Body of pancreas (tissue), 4 donors: ENCODE results near the gene USP32. TPM values are rescaled to one million over a fixed set of nuclear protein-coding genes. Genes with fewer than 3 reads are reported as not detected.
"Not testable (repeated sequence)": the region's sequence is repeated elsewhere in the genome, so short reads cannot be mapped to it uniquely, and the experiment has no call there.

Source experiments
- ATAC-seq: fragments of 150-250 bp; one replicate; pipeline ENCODE4 v1.9.1; 2016
- DNase-seq, 4 donors: peaks; one replicate each; pipeline ENCODE4 v3.0.0-alpha.2; 2019
- H3K27ac ChIP-seq, 4 donors: fragments of 200-600 bp; sonication (generic); 1 replicate in 3 of 4; 2 replicates in 1 of 4; pipeline versions ENCODE4 v1.5.1 to v1.6.1; 2016 to 2019; ENCODE audit warnings: mild to moderate bottlenecking in 1 of 4, mixed read lengths in 1 of 4, moderate library complexity in 1 of 4
- H3K27me3 ChIP-seq, 2 donors: fragments of 200-600 bp; sonication (generic); one replicate each; pipeline ENCODE4 v1.6.0; 2016; ENCODE audit warnings: mild to moderate bottlenecking in 1 of 2
- H3K36me3 ChIP-seq, 2 donors: fragments of 200-600 bp; sonication (generic); replicated peaks in 1 of 2; 2 replicates each; pipeline ENCODE4 v1.5.1; 2016; ENCODE audit warnings: low read depth in 2 of 2; ENCODE audit not compliant: insufficient read depth in 1 of 2
- H3K4me1 ChIP-seq: fragments of 200-600 bp; sonication (generic); one replicate; pipeline ENCODE4 v1.6.0; 2016
- H3K4me3 ChIP-seq, 2 donors: fragments of 200-600 bp; sonication (generic); 1 replicate in 1 of 2; 2 replicates in 1 of 2; pipeline ENCODE4 v1.5.1; 2016 to 2019
- H3K9me3 ChIP-seq, 3 donors: fragments of 200-600 bp; sonication (generic); 1 replicate in 2 of 3; 2 replicates in 1 of 3; pipeline ENCODE4 v1.5.1; 2016
- CTCF ChIP-seq, 7 experiments: fragments of 450-650 bp in 4 of 7; fragments of 200-600 bp in 3 of 7; sonication (generic) in 3 of 7; IDR thresholded peaks; one replicate each; pipeline ENCODE4 v1.5.1; 2016 to 2019; ENCODE audit warnings: antibody characterized with exemption in 7 of 7
- POLR2A ChIP-seq, 3 donors: fragments of 450-650 bp; IDR thresholded peaks; one replicate each; pipeline ENCODE4 v1.6.1; 2016; ENCODE audit warnings: antibody characterized with exemption in 3 of 3, mild to moderate bottlenecking in 2 of 3
- WGBS, 2 donors: methylation state at CpG; one replicate each; pipeline ENCODE4 v1.1.5; 2017; 5-methylcytosine and 5-hydroxymethylcytosine counted together
- intact Hi-C: fragments of 100-400 bp; cut with DNase I; formaldehyde crosslinking; loops from one replicate; pipeline ENCODE4 v1.15.1; 2023
- total RNA-seq, 2 donors: library from RNA; depleted of rRNA; stranded (reverse); fragments of >200 nt; gene quantifications; one replicate each; pipeline ENCODE4 v1.1.0, GENCODE V29; 2016

Gene USP32
- total RNA-seq, 2 donors from 2014 or later = 15.8 to 19.7 TPM

- DNase-seq, H3K9me3 ChIP-seq, H3K27ac ChIP-seq, ATAC-seq, H3K36me3 ChIP-seq, H3K4me3 ChIP-seq, H3K4me1 ChIP-seq, H3K27me3 ChIP-seq, intact Hi-C loops: not testable (repeated sequence)
- WGBS, 2 donors = 89 to 91% methylated on average over 5 of the region's 5 CpGs
Observed at GRCh38 chr17:60176763-60177162, 215.2 kb downstream of the USP32 start.

GRCh38 chr17:60174767-60175166 is 217.2 kb downstream of the USP32 start:
- H3K27ac ChIP-seq, H3K4me1 ChIP-seq, H3K4me3 ChIP-seq, H3K36me3 ChIP-seq, H3K9me3 ChIP-seq, intact Hi-C loops, H3K27me3 ChIP-seq: not testable (repeated sequence)
- peak in 6 of 7 experiments; percentile 19 to 57 (median 39) for TF ChIP-seq CTCF (IDR thresholded peaks at IDR 0.05)
- 92 to 96% methylated on average over 6 of the region's 6 CpGs for WGBS, 2 donors
- DNase-seq (peak in 2 of 4 donors; percentile 38 to 46), ATAC-seq (peak; percentile 68)

- intact Hi-C loops = no loop called here
- H3K27ac ChIP-seq = no peak overlapping the region
- no peak overlapping the region for H3K4me3 ChIP-seq
- peaks cover 11% of the 10 kb centered on the region for H3K4me1 ChIP-seq
- no peak for DNase-seq
- no peaks in the 10 kb centered on the region for H3K27me3 ChIP-seq
- H3K36me3 ChIP-seq = peaks cover 0 to 4% of the 10 kb centered on the region in 2 donors
- 50 to 74% methylated on average over 3 of the region's 3 CpGs for WGBS, 2 donors
- TF ChIP-seq CTCF (IDR thresholded peaks at IDR 0.05) (no peak), POLR2A (IDR thresholded peaks at IDR 0.05) (no peak)
- no peaks in the 10 kb centered on the region for H3K9me3 ChIP-seq
- ATAC-seq = no peak
Observed at GRCh38 chr17:60174035-60174434, 217.9 kb downstream of the USP32 start.

- Histone ChIP-seq H3K27me3 (no peaks in the 10 kb centered on the region), H3K4me3 (no peak overlapping the region), H3K27ac (no peak overlapping the region), H3K9me3 (no peaks in the 10 kb centered on the region), H3K4me1 (peaks cover 11% of the 10 kb centered on the region), H3K36me3 (peaks cover 0 to 2% of the 10 kb centered on the region in 2 donors)
- no peak for ATAC-seq
- no peak for DNase-seq
- intact Hi-C loops = no loop called here
- TF ChIP-seq CTCF (IDR thresholded peaks at IDR 0.05) = no peak
- TF ChIP-seq POLR2A (IDR thresholded peaks at IDR 0.05) = no peak
- WGBS, 2 donors = 85 to 86% methylated on average over 2 of the region's 2 CpGs
Observed at GRCh38 chr17:60173304-60173819, 218.6 kb downstream of the USP32 start.

- Histone ChIP-seq H3K4me3 (no peak overlapping the region), H3K9me3 (no peaks in the 10 kb centered on the region), H3K4me1 (peaks cover 25% of the 10 kb centered on the region), H3K27ac (no peak overlapping the region), H3K27me3 (no peaks in the 10 kb centered on the region), H3K36me3 (no peaks in the 10 kb centered on the region)
- no peak for DNase-seq
- ATAC-seq = no peak
- TF ChIP-seq POLR2A (IDR thresholded peaks at IDR 0.05) (no peak), CTCF (IDR thresholded peaks at IDR 0.05) (no peak)
- 36 to 52% methylated on average over 7 to 8 of the region's 8 CpGs for WGBS, 2 donors
- intact Hi-C loops = no loop called here
Observed at GRCh38 chr17:60171753-60172079, 220.2 kb downstream of the USP32 start.
